ENCODE measurements around the gene SLC1A2.

Gene SLC1A2

GRCh38 chr11:35317253-35317652, 102.1 kb downstream of the SLC1A2 start:
- TF ChIP-seq MYC (IDR thresholded peaks at IDR 0.05; ENCODE audit: low read depth, low read length) (no peak), CTCF (IDR thresholded peaks at IDR 0.05; ENCODE audit: low read depth, low read length) (no peak), POLR2A (IDR thresholded peaks at IDR 0.05; ENCODE audit: extremely low read depth, insufficient read length) (no peak), MAX (IDR thresholded peaks at IDR 0.05; ENCODE audit: low read depth, low read length) (no peak)
- DNase-seq (ENCODE audit: low read depth), result no peak

GRCh38 chr11:35316161-35316560, 103.2 kb downstream of the SLC1A2 start:
- TF ChIP-seq POLR2A (IDR thresholded peaks at IDR 0.05; ENCODE audit: extremely low read depth, insufficient read length), result no peak
- no peak for TF ChIP-seq CTCF (IDR thresholded peaks at IDR 0.05; ENCODE audit: low read depth, low read length)
- no peak for TF ChIP-seq MYC (IDR thresholded peaks at IDR 0.05; ENCODE audit: low read depth, low read length)
- TF ChIP-seq MAX (IDR thresholded peaks at IDR 0.05; ENCODE audit: low read depth, low read length), result no peak
- no peak for DNase-seq (ENCODE audit: low read depth)
- no peak overlapping the region for H3K4me3 ChIP-seq (ENCODE audit: low read depth, low read length)

More at GRCh38 chr11:35317253-35317652, 102.1 kb downstream of the SLC1A2 start:
- H3K4me3 ChIP-seq (ENCODE audit: low read depth, low read length), result no peak overlapping the region

- TF ChIP-seq POLR2A (IDR thresholded peaks at IDR 0.05; ENCODE audit: extremely low read depth, insufficient read length) (no peak), MYC (IDR thresholded peaks at IDR 0.05; ENCODE audit: low read depth, low read length) (no peak), MAX (IDR thresholded peaks at IDR 0.05; ENCODE audit: low read depth, low read length) (no peak), CTCF (IDR thresholded peaks at IDR 0.05; ENCODE audit: low read depth, low read length) (no peak)
- no peak for DNase-seq (ENCODE audit: low read depth)
- no peak overlapping the region for H3K4me3 ChIP-seq (ENCODE audit: low read depth, low read length)
Observed at GRCh38 chr11:35313760-35314153, 105.6 kb downstream of the SLC1A2 start.

GRCh38 chr11:35313066-35313759, 106.1 kb downstream of the SLC1A2 start:
- H3K4me3 ChIP-seq (ENCODE audit: low read depth, low read length), result no peak overlapping the region
- TF ChIP-seq POLR2A (IDR thresholded peaks at IDR 0.05; ENCODE audit: extremely low read depth, insufficient read length), result no peak
- no peak for TF ChIP-seq MAX (IDR thresholded peaks at IDR 0.05; ENCODE audit: low read depth, low read length)
- peak; percentile 36 for DNase-seq (ENCODE audit: low read depth)

GRCh38 chr11:35311331-35311730, 108.0 kb downstream of the SLC1A2 start:
- DNase-seq (ENCODE audit: low read depth), result no peak
- TF ChIP-seq CTCF (IDR thresholded peaks at IDR 0.05; ENCODE audit: low read depth, low read length) (no peak), POLR2A (IDR thresholded peaks at IDR 0.05; ENCODE audit: extremely low read depth, insufficient read length) (no peak), MYC (IDR thresholded peaks at IDR 0.05; ENCODE audit: low read depth, low read length) (no peak), MAX (IDR thresholded peaks at IDR 0.05; ENCODE audit: low read depth, low read length) (no peak)
- no peak overlapping the region for H3K4me3 ChIP-seq (ENCODE audit: low read depth, low read length)

- DNase-seq (ENCODE audit: low read depth), result no peak
- TF ChIP-seq MYC (IDR thresholded peaks at IDR 0.05; ENCODE audit: low read depth, low read length) (no peak), POLR2A (IDR thresholded peaks at IDR 0.05; ENCODE audit: extremely low read depth, insufficient read length) (no peak), MAX (IDR thresholded peaks at IDR 0.05; ENCODE audit: low read depth, low read length) (no peak), CTCF (IDR thresholded peaks at IDR 0.05; ENCODE audit: low read depth, low read length) (no peak)
- H3K4me3 ChIP-seq (ENCODE audit: low read depth, low read length), result no peak overlapping the region
Observed at GRCh38 chr11:35308157-35308556, 111.2 kb downstream of the SLC1A2 start.
